COLO668 (cell line): Measurements from ENCODE around the gene PFDN4.

Source experiments
- DNase-seq: peaks from one replicate; lab custom pipeline; 2025; ENCODE audit not compliant: unreplicated experiment; lab: John Stamatoyannopoulos, UW

Gene PFDN4

DNA sequence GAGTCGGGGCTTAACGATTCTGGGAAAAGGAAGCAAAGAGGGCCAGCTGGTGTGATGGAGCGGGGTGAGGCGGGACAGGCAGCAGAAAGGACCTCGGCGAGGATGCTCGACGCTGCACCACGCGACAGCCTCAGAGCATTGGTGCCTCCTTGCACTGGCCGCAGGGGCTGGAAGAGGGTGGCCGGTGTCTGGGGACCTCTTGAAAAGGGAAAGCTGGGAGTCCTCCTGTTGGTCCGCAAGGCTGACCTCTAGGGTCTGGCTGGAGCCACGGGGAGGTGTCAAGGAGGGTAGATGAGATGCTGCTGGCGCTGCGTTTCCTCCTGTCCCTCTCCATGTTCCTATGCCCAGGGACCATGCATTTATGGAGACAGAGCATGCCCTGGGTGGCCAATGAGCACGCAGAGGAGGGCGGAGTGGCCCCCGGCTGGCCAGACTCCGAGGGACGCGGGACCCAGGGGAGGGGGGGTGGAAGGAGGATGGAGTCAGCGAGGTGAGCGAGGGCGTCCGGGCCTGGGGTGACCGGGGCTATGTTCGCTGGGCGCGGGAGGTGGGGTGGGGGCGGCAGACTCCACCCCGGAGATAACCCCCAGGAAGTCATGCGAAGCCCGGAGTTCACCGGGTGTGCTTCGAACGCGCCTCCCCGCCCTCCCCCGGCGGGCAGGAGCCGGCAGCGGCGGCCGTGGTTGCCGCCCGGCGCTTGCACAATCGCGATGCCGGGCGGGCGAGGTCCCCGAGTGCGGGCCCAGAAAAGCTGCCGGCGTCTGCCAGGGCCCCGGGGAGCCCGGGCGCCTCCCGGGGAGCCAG, 34.0 kb upstream of the PFDN4 start, which contains the start of gene CYP24A1:
Gene CYP24A1 (minus strand): TSS at position 334 of the 804 bp plus-strand sequence. CDS start 407 bp downstream, outside the sequence.
- no peak for DNase-seq

DNA sequence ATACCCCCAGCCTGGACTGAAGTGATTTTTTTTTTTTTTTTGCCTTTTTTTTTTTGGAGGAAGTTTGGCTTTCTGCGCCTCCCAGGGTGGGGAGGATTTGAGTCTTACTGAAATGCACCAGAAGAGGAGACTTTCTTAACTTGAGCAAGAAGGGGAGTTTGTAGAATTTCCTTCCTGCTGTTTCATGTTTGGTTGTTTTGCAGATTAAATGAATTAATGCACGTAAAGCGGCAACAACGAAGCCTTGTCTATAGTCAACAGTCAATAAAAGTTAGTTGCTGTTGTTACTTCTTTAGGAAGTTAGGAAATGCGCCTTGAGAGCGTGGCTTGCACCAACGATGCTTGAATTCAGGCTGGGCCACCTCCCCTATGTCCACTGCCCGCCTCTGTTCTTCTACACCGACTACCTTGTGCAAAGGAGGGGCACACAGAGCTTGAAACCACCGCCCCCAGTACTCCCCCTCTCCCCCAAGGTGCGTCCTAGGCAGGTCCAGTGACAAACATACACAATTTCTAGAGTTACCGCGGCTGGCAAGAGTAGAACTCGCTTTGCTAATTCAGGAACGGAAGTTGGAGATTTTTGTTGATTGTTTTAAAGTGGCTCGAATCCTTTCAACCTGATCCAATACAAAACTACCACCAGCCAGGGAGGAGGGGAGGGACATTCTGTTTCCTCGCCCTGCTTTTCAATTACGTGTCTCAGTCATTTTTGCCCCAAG, 33.3 kb upstream of the PFDN4 start:
- no peak for DNase-seq

DNA sequence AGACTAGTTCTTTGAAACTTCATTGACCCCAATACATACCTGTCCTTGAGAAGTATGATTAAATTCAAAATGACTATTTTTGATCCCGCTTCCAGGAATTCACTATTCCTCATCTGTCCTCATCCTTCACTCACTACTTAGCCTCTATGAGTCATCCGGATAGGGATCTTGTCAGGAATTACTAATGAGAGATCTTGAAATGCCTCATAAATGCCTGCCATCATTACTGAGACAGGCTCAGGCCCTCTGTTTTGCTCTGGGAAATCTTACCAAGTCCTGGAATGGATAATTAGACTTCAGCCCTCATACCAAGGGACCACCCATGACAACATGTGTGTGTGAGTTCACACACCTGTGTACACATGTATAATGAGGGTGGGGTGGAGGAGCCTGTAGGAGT, 31.3 kb upstream of the PFDN4 start:
- DNase-seq = no peak

DNA sequence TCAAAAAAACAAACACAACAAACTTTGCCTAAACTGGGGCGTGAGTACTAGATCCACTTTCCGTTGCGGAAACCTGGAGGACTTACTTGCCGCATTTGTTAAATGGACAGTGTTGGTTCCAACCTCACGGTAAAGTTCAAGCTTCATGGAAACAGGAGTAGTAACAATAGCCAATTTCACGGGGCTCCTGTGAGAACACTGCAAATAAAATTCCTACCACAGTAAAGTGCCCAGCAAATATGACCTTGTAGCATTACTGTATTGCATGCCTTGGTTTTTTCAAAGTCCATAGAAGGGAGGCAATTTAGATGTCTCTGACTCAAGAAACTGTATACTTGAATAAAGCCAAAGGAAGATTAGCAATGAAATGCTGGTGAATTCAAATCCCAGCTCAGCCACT, 30.5 kb upstream of the PFDN4 start:
- no peak for DNase-seq

DNA sequence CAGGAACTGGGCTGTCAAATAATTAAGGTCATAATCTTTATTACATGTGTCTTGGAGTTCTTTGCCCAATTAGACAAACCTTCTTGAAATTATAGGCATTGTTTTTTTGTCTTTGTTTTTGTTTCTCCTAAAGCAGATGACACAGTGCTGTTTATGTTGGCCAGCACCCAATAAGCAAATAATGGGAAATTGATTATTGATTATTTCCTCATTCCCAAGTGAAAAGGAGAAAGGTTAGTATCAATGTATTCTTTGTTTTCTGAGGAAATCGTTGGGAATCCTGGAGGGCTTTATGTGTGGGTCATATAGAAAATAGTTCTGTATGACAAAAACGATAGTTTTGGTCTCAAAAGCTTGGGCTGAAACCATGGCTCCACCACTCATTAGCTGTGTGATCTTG, 29.6 kb upstream of the PFDN4 start:
- DNase-seq = no peak

DNA sequence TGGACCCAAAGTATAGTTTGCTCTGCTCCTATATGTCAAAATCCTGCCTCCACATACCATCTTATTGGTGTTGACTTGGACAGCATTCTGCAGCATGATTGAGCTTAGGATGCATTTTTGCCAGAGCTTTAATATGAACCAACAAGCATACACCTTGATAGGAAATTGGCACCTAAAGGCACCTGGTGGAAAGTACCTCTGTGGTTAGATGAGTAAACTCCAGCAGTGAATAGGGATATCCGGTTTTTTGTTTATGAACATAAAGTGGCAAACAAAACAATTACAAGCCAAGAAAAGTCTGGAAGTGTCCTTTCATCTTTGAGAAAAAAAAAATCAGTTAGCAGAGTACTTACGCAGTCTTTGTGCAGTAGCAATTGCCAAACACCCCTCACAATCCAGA, 27.9 kb upstream of the PFDN4 start:
- peak; percentile 12 for DNase-seq

DNA sequence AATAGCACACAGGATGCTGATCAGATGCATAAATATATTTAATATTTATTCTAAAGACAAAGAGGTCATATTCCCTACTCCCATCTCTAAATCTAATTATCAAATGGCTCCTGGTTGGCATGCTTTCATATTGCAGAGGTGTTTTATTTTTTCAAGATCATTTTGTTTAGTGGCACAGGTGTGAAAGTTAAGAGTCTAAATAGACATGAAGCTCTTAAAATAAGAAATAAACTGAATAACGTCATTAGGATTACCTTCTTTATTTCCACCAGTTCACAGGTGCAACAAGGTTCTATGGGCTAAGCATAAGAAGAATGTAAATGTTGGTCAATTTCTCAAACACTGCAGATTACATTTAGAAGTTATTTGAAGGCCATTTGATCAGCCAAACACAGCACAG, 27.0 kb upstream of the PFDN4 start:
- no peak for DNase-seq

DNA sequence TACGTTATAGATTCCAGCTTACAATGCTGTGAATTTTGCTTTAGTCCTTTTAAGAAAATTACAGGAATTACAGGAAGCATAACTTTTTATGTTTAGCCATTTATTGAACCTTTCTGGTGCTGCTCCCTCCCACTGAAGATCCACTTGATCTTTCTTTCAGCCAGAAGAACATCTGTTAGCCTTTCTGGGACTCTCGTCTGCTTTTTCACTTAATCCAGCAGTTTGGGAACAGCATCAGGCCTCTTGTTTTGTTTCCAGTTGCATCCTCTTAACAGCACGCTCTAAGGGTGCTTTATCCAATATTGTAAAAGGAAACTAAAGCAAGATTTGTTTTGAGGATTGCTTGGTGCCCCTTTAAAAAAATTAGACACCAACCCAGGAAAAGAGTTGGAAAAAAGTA, 23.8 kb upstream of the PFDN4 start:
- no peak for DNase-seq

DNA sequence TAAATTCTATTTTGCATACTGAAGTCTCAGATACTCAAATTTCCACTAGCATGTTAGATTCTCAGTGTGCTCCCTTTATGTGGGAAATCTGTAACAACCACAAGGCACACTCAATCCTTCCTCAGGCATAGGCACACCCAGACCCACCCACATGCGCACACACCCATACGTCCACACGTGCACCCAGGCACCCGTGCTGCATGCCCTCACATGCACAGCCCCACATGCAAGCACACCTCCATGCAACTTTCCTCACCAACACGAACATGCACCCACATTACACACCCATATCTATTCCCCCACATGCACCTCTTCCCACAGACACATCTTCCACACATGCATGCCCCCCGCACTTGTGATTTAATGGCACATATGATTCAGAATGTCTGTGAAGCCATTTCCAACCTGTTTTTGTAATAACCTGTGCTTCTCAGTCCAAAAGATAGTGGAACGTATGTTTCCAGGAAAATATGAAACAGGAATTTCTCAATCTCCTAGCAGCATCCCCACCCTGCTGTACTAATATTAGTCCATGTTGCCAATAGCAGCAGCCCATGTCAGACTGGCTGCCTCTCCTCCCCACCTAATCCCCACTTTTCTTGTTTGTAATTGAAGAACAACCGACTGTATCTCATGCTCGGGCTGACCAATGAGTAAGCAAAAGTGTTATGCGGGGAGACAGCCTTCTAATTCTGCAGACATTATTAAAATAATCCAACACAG, 22.8 kb upstream of the PFDN4 start:
- DNase-seq = no peak

DNA sequence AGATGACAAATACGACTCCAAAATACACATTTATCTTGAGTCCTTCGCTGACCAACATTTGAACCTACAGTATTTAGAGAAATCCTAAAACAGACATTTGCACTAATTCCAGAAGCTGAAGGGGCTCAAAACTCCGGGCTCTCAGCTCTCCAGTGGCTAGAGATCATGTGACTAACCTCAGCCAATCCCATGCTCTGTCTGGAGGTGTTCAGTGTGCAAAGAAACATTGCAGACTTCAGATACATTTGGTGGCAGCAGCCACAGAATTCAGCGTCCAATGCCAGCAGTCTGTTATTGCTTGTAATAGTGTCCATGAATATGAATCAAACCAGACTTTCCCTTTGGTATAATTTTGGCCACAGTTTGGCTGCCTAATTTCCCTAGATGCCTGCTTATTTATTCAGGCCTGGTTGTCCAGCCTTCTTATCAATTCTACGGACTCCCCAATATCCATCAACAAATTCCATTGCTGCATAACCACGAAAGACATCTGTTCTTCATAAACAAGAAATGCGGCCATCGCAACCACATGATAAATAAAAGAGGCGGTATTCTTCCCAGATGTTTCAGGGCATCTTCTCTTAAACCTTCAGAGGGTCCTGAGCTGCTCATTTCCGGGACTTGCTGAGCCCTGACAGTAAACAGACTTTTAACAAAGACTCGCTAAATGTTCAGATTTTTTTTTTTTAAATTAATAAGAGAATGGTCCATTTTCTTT, 19.6 kb upstream of the PFDN4 start:
- DNase-seq = no peak

DNA sequence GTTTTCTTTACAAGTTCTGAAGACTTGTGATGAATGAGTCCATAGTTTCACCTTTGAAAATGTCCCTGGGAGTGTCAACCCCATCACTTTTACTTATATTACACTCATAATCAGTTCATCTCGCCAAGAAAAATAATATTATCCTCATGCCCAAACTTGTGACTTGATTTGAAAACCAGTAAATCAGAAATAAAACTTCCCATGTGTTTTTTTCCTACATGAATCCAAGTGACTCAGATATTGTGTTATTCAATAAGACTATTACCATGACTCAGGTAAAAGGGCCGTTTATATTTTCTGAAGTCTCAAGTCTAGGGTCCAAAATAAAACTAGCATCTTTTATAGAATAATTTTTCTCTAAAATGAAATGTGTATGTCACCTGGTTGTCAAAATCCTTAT, 18.3 kb upstream of the PFDN4 start:
- DNase-seq = no peak

DNA sequence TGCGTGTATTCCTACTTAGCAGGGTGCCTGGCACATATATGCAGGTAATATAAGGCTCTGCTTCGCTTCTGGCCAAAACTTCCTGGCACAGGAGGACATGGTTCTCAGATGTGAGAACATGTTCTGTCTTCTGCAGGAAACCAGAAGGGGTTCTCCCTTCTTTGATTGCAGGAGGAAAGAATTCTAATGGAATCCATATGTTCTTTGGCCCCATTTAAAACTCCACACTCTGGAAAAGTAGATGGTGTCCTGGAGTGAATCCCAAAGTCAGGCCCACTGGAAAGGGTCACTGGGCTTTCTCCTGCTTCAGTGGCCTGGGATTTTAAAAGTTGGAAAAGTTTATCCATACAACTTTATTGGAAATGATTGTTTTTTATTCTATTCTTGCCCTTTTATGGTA, 17.7 kb upstream of the PFDN4 start:
- DNase-seq = no peak

DNA sequence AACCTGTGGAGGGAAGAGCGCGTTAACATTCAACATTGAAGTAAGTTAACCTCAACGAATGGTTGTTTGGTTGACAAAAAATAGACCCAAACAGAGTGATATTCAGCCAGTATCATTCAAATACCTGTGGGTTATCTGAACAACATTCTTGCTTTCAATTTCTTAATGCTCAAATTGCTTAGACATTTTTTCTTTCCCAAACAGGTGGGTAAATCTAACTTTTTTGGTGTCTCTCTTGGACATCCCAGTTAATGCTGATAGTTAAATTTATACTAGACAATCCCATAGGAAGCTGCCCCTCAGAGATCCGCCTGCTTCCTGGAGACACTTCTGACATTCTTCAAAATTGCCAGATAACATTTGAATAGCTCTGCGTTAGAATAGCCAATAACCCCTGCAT, 14.1 kb upstream of the PFDN4 start:
- DNase-seq = no peak

DNA sequence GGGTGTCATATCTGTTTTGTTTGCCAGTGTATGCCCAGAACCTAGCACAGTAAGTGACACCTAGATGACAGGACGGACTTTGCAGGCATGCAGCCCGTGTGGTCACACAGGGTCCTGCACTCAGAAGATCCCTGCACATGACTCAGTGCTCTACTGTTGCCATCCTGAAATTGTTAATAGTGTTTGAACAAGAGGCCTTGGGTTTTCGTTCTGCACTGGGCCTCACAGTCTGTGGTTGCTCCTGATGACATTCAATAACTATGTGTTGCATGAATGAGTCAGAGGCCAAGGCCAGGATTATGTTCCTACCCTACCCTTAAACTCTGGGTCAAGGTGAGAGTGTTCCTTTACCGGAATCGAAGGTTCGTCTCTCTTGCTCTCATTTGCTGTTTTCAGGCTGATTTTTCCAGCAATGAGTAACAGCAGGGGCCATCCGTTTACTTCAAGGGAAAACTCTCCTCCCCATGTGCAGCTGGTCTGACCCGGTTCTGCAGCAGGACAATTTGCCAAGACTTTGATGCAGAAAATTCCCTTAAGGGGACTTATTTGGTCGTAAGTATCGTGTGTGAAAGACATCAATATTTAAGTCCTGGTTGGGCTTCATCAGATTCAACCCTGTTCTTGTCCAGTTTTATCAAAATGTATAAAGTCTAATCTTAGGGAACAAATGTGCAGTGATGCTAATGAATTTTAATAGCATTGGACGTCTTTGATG, 13.0 kb upstream of the PFDN4 start:
- no peak for DNase-seq

DNA sequence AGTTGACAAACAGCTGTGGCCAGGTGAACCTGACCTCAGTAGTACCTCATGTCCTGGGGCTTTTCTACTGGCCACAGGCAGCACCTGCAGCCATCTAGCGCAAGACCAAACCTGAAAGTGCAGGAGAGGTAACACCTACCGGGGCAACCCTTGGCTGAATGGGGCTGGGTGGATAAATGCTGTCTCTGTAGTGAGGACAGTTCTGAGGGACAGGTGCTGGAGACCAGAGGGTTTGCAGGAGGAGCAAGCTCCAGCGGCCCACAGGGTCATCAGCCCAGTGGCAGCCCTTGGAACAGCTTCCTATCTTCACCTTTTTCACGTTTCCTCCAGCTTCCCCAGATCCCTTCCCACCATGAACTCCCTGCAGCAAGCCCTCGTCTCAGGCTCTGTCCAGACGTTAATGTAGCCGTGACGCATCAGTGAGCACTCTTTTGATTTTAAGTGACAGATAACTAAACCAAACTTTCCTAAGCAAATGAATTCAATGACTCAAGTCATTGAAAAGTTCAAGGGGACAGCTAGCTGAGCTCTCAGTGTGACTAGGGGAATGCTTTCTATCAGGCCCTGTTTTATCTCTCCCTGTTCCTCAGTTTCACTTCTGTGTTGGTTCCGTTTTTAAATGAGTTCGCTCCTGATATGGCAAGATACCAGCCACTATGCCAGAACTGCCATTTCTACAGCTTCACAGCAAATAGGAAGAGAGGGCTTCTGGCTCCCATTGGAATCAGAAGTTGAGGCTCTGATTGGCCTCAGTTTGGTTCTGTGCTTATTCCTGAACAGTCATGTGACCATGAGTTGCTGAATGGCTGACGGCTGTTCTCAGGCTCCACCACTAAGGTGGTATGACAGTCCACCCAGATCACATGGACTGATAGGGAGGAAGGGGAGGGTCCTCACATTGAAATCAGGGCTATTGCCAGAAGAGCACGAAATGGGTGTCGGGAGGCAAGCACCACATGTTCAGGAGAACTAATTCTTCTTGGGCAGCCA, 12.1 kb upstream of the PFDN4 start:
- DNase-seq = no peak

DNA sequence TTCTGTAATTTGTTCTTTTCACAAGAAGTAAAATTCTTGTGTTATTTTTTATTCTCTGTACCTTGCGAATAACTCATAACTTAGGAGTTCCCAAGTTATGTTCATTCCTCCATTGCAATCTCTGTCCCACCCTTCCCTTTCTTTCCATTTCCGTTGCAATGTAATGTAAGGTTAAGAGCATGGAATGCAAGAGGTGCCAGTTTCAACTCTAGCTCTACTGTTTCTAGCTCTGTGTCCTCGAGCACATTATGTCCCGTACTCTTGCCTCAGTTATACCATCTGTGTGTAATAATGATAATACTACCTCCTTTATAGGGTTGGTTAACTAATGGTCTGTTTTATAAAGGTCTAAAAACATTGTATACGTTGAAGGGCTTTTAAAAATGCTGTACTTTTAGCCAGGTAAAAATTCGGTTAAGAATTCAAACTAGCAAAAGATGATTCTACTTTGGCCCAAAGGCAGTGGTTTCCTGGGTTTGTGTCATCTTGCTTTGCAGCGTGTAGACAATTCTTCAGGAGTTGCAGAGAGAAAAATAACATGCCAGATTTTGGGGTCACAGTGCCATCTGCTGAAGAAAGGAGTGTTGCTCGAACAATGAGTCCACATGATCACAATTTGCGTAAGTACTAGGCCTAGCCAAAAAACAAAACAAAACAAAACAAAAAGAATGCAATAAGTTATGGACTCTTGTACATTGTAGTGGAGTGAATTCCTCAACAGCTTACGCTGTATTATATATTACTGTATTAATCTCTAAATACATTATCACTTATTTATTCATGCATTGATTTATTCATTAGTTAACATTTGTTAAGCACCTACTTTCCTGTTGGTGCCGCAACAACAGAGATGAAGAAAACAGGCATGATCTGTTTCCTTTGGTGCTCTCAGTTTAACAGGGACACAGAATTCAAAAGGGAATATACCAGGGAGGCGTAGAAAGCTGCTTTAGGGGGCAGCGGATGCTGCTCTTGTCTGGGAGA, 10.0 kb upstream of the PFDN4 start:
- no peak for DNase-seq

DNA sequence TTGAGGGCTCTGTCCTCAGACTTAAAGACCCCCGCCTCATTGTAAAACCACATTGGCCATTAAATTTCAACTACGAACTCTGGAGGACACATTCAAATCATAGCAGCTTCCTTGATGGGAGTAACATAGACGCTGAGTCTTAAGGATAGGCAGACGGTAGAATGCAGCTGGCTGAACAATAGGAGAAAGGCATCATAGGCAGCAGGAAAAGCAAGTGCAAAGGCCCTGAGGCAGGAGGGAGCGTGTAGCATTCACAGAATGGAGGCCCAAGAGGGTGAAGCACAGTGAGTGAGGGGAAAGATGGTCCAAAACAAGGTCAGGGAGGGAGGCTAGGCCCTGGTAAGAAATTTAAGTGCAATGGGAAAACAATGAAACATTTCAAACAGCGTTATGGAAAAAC, 8.6 kb upstream of the PFDN4 start:
- no peak for DNase-seq

DNA sequence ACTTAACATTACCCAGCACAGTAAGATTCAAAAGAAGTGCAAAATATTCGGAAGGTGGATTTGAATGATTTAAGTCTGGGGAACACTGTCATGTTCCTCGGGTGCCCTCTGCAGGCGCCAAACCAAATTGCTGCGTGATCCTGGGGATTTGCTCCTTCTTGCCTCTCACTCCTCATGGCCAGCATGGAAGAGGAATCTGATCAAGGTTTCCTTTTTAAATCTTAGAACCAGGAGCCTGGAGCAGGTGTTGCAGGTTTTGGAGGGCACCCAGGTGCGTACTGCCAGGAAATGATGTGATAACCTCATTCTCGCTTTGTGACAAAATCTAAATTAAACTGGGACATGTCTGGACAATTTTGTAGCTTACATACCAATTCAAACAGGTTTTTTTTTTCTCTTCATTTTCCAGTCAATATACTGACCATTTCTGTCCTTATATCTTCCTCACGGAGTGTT, 8.1 kb upstream of the PFDN4 start:
- peak; percentile 56 for DNase-seq
